ENCODE measurements around the gene OSCAR.

GRCh38 chr19:54100561-54100960, at the start of gene OSCAR:
- no peak for TF ChIP-seq MAX (IDR thresholded peaks at IDR 0.05)
- no peak for TF ChIP-seq RELA (CRISPR knock-in tag; IDR thresholded peaks at IDR 0.05)
- no peak for TF ChIP-seq CTCF (CRISPR knock-in tag; IDR thresholded peaks at IDR 0.05)
- no peak for TF ChIP-seq TCF7L2 (IDR thresholded peaks at IDR 0.05; ENCODE audit: low read depth, low read length)
- no peak for TF ChIP-seq ZNF776 (CRISPR knock-in tag; IDR thresholded peaks at IDR 0.05)
- TF ChIP-seq ZNF766 (CRISPR knock-in tag; IDR thresholded peaks at IDR 0.05; ENCODE audit: borderline replicate concordance), result no peak
- TF ChIP-seq ZBTB43 (CRISPR knock-in tag; conservative IDR thresholded peaks at IDR 0.05), result no peak
- TF ChIP-seq KLF6 (CRISPR knock-in tag; IDR thresholded peaks at IDR 0.05), result no peak
- TF ChIP-seq ZNF747 (CRISPR knock-in tag; IDR thresholded peaks at IDR 0.05; ENCODE audit: borderline replicate concordance), result no peak
